ENCODE measurements around the gene CMKLR1.

Gene CMKLR1

GRCh38 chr12:108268397-108268796 lies 70.7 kb downstream of the CMKLR1 start:
- TF ChIP-seq, protein P1, sequence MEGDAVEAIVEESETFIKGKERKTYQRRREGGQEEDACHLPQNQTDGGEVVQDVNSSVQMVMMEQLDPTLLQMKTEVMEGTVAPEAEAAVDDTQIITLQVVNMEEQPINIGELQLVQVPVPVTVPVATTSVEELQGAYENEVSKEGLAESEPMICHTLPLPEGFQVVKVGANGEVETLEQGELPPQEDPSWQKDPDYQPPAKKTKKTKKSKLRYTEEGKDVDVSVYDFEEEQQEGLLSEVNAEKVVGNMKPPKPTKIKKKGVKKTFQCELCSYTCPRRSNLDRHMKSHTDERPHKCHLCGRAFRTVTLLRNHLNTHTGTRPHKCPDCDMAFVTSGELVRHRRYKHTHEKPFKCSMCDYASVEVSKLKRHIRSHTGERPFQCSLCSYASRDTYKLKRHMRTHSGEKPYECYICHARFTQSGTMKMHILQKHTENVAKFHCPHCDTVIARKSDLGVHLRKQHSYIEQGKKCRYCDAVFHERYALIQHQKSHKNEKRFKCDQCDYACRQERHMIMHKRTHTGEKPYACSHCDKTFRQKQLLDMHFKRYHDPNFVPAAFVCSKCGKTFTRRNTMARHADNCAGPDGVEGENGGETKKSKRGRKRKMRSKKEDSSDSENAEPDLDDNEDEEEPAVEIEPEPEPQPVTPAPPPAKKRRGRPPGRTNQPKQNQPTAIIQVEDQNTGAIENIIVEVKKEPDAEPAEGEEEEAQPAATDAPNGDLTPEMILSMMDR (conservative IDR thresholded peaks at IDR 0.05; ENCODE audit: low read depth, low read length), result no peak
- Histone ChIP-seq H3K9ac (no peak overlapping the region), H3K4me3 (IDR thresholded peaks at IDR 0.05; ENCODE audit: insufficient read depth, low read depth, low read length) (no peak overlapping the region), H3K27ac (no peak overlapping the region), H3K4me1 (ENCODE audit: low read depth, poor library complexity, severe bottlenecking) (no peaks in the 10 kb centered on the region), H3K4me2 (no peak overlapping the region), H3K27me3 (ENCODE audit: insufficient read depth, low read depth) (no peaks in the 10 kb centered on the region), H4K20me1 (ENCODE audit: insufficient read depth) (no peaks in the 10 kb centered on the region), H3K79me2 (ENCODE audit: insufficient read depth, low read depth) (no peaks in the 10 kb centered on the region), H3K36me3 (ENCODE audit: insufficient read depth) (no peaks in the 10 kb centered on the region), H2AFZ (ENCODE audit: low read depth) (no peak overlapping the region)

DNA sequence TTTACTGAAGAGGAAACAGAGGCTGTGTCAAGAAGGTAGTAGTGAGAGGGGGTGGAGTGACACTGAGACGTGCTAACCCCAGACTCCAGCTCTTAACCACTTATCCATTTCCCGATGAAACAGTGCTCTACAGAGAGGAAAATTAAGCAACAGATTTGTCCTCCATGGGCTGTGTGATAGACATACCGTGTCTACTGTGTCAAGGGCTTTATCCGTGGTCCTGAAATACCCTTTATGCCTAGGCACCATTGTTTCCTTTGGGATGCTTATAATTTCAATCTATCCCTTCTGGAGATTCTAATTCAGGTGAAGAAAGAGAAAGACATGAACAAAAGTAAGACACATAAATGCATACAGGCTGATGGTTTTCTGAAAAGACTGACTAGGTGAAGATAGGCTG lies 71.7 kb downstream of the CMKLR1 start:
- TF ChIP-seq, protein P1 (conservative IDR thresholded peaks at IDR 0.05; ENCODE audit: low read depth, low read length), result no peak
- Histone ChIP-seq H3K27ac (no peak overlapping the region), H3K27me3 (ENCODE audit: insufficient read depth, low read depth) (no peaks in the 10 kb centered on the region), H4K20me1 (ENCODE audit: insufficient read depth) (no peaks in the 10 kb centered on the region), H3K4me2 (no peak overlapping the region), H2AFZ (ENCODE audit: low read depth) (no peak overlapping the region), H3K4me3 (IDR thresholded peaks at IDR 0.05; ENCODE audit: insufficient read depth, low read depth, low read length) (no peak overlapping the region), H3K36me3 (ENCODE audit: insufficient read depth) (no peaks in the 10 kb centered on the region), H3K79me2 (ENCODE audit: insufficient read depth, low read depth) (no peaks in the 10 kb centered on the region), H3K9ac (no peak overlapping the region), H3K4me1 (ENCODE audit: low read depth, poor library complexity, severe bottlenecking) (no peaks in the 10 kb centered on the region)

DNA sequence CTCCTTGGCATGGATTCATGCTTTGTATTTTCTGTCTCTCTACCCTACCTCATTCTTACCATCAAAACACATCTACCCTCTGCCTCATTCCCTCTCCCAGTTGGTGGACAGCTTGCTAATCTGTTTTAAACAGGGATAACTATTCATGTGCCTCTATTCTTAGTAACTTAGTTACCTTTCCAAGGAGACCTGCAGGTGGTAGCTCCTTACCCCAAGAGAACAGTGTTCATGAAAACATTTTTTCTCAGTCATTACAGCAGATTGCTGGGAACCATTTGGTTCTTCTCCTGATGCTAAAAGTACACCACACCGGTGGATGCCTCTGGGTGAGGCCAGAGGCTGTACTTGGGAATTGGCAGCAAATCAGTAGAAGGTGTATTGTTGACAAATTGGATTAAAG lies 73.0 kb downstream of the CMKLR1 start:
- TF ChIP-seq, protein P1 (conservative IDR thresholded peaks at IDR 0.05; ENCODE audit: low read depth, low read length), result no peak
- no peak overlapping the region for H3K27ac ChIP-seq

GRCh38 chr12:108265505-108265904 lies 73.6 kb downstream of the CMKLR1 start:
- Histone ChIP-seq H3K79me2 (ENCODE audit: insufficient read depth, low read depth) (no peaks in the 10 kb centered on the region), H3K27me3 (ENCODE audit: insufficient read depth, low read depth) (no peaks in the 10 kb centered on the region), H2AFZ (ENCODE audit: low read depth) (no peak overlapping the region), H4K20me1 (ENCODE audit: insufficient read depth) (no peaks in the 10 kb centered on the region), H3K4me2 (no peak overlapping the region), H3K27ac (no peak overlapping the region), H3K4me3 (IDR thresholded peaks at IDR 0.05; ENCODE audit: insufficient read depth, low read depth, low read length) (no peak overlapping the region), H3K9ac (no peak overlapping the region), H3K36me3 (ENCODE audit: insufficient read depth) (no peaks in the 10 kb centered on the region), H3K4me1 (ENCODE audit: low read depth, poor library complexity, severe bottlenecking) (no peaks in the 10 kb centered on the region)
- TF ChIP-seq, protein P1 (conservative IDR thresholded peaks at IDR 0.05; ENCODE audit: low read depth, low read length), result no peak

More for the DNA sequence above, 73.0 kb downstream of the CMKLR1 start:
- Histone ChIP-seq H3K4me1 (ENCODE audit: low read depth, poor library complexity, severe bottlenecking) (no peaks in the 10 kb centered on the region), H3K79me2 (ENCODE audit: insufficient read depth, low read depth) (no peaks in the 10 kb centered on the region), H3K4me2 (no peak overlapping the region), H2AFZ (ENCODE audit: low read depth) (no peak overlapping the region), H3K27me3 (ENCODE audit: insufficient read depth, low read depth) (no peaks in the 10 kb centered on the region), H3K36me3 (ENCODE audit: insufficient read depth) (no peaks in the 10 kb centered on the region), H3K9ac (no peak overlapping the region), H4K20me1 (ENCODE audit: insufficient read depth) (no peaks in the 10 kb centered on the region), H3K4me3 (IDR thresholded peaks at IDR 0.05; ENCODE audit: insufficient read depth, low read depth, low read length) (no peak overlapping the region)
